ENCODE measurements around the gene GOLGA8J.
"Not testable (repeated sequence)": the region's sequence is repeated elsewhere in the genome, so short reads cannot be mapped to it uniquely, and the experiment has no call there.

GRCh38 chr15:30130066-30130465, 47.3 kb downstream of the GOLGA8J start:
- not testable (repeated sequence) for TF ChIP-seq CTCF (IDR thresholded peaks at IDR 0.05); POLR2A (IDR thresholded peaks at IDR 0.05; ENCODE audit: low read depth); POLR2AphosphoS5 (IDR thresholded peaks at IDR 0.05); EP300 (IDR thresholded peaks at IDR 0.05)

All from esophagus muscularis mucosa (tissue), 4 donors.